ENCODE data around the gene CNOT3. TPM values are rescaled to one million over a fixed set of nuclear protein-coding genes. Genes with fewer than 3 reads are reported as not detected.

CNOT3 gene
- total RNA-seq (71.0 and 82.1 TPM in 2 replicates), polyA plus RNA-seq (28.1 and 28.5 TPM in 2 replicates), polyA minus RNA-seq (11.6 and 28.1 TPM in 2 replicates)
- 9.0 TPM for total RNA-seq (2013)

- H3K4me3 Mint-ChIP-seq = peak within 1 kb of the TSS; percentile 89
- H3K4me3 ChIP-seq (ENCODE audit: control extremely low read depth in 1 of 5, extremely low read depth in 1 of 5, insufficient read depth in 1 of 5, low read depth in 2 of 5, low read length in 4 of 5) = peak within 1 kb of the TSS; percentile 28 to 94 (median 79)
- peak within 1 kb of the TSS; percentile 96 for H3K4me2 ChIP-seq (replicated peaks; ENCODE audit: low read depth, low read length, poor library complexity, severe bottlenecking)
- H3K9ac ChIP-seq (ENCODE audit: low read length) = peak within 1 kb of the TSS; percentile 93
- ChIA-PET CTCF (interaction anchor here (1.0 to 2.0 kb wide), 7 partner anchors 18 to 345 kb away, joined by 3 to 7 read pairs (median 5); partner anchors contain the start of genes LENG1, PRPF31 and TFPT), POLR2A (interaction anchor here (0.6 to 1.8 kb wide), 10 partner anchors 17 to 556 kb away, joined by 3 to 25 read pairs (median 4); partner anchors contain the start of genes LENG1, LENG8, MBOAT7 and NDUFA3)
- H3K9me3 Mint-ChIP-seq (ENCODE audit: insufficient read depth) = no peaks in the 10 kb centered on the region
- H3K27ac ChIP-seq (ENCODE audit: low read length in 2 of 2) = peak within 1 kb of the TSS; percentile 74 to 96
- H3K9me3 ChIP-seq (ENCODE audit: control extremely low read depth in 1 of 3, control insufficient read depth in 2 of 3, insufficient read depth in 1 of 3, low read length in 2 of 3) = no peaks in the 10 kb centered on the region
- H3K27ac Mint-ChIP-seq = peak within 1 kb of the TSS; percentile 90
- H3K27me3 Mint-ChIP-seq = peaks cover 4% of the 10 kb centered on the region
- peaks cover 0 to 25% of the 10 kb centered on the region in 2 experiments for H3K36me3 ChIP-seq (replicated peaks in 1 of 2; ENCODE audit: control extremely low read depth in 1 of 2, control insufficient read depth in 1 of 2, extremely low read depth in 1 of 2, insufficient read depth in 2 of 2, low read length in 1 of 2)
- ATAC-seq (ENCODE audit: low read depth) (no peak), DNase-seq (no peak)
- H3K4me1 ChIP-seq (ENCODE audit: control insufficient read depth in 2 of 2, insufficient read depth in 2 of 2, low read length in 2 of 2) = peaks cover 24 to 32% of the 10 kb centered on the region in 2 donors
- under 1% methylated on average over 99 of the region's 103 CpGs for WGBS (ENCODE audit: insufficient coverage)
- peaks cover 49% of the 10 kb centered on the region for H3K4me1 Mint-ChIP-seq
- intact Hi-C loops (cut with micrococcal nuclease) = loop anchor here (1.0 kb wide), 8 partner anchors 21 to 326 kb away; partner anchors contain the start of genes LENG1, LENG8, NDUFA3 and PRPF31
- H4K20me1 ChIP-seq (ENCODE audit: control insufficient read depth, insufficient read depth, low read length, poor library complexity, severe bottlenecking) = peaks cover 51% of the 10 kb centered on the region
- peaks cover 0 to 13% (median 2%) of the 10 kb centered on the region in 4 experiments for H3K27me3 ChIP-seq (replicated peaks in 1 of 4; ENCODE audit: control extremely low read depth in 1 of 4, control insufficient read depth in 3 of 4, insufficient read depth in 4 of 4, low read length in 3 of 4)
- peaks cover 53% of the 10 kb centered on the region for H3K79me2 ChIP-seq (ENCODE audit: control insufficient read depth, insufficient read depth, low read length)
- peak; percentile 37 for TF ChIP-seq CTCF (IDR thresholded peaks at IDR 0.05)
- TF ChIP-seq EZH2 (IDR thresholded peaks at IDR 0.05; ENCODE audit: borderline replicate concordance, insufficient read depth, low read depth, low read length, poor library complexity, severe bottlenecking) = no peak
- H2AFZ ChIP-seq (ENCODE audit: insufficient read depth, low read depth, low read length, poor library complexity, severe bottlenecking) = peak within 1 kb of the TSS; percentile 81
These were observed at the start of gene CNOT3 for GRCh38 chr19:54137699-54138488. Gene CNOT3, plus strand, starts transcription at chr19:54137762. Its CDS starts 5,217 bp downstream, at chr19:54142979.
